Astrocyte of the cerebellum (primary cell): ENCODE measurements around the gene PHC2.

Experiments
- DNase-seq: peaks from one replicate; pipeline ENCODE4 v3.0.0-alpha.2; 2011; ENCODE audit warnings: low read depth
- H3K4me3 ChIP-seq: 2 replicates; pipeline ENCODE4 v1.5.1; 2011; ENCODE audit warnings: mild to moderate bottlenecking, low read depth, low read length, moderate library complexity
- CTCF ChIP-seq: IDR thresholded peaks from 2 replicates; pipeline ENCODE4 v1.5.1; 2012; ENCODE audit warnings: low read length, low read depth, moderate library complexity, mild to moderate bottlenecking; ENCODE audit errors: missing control alignments
- in situ Hi-C: cut with HindIII; loops from 2 replicates; pipeline ENCODE4 v1.10.0; 2017; ENCODE audit warnings: low sequenced_read_pairs

Gene PHC2

GRCh38 chr1:33380811-33381210 lies 50.1 kb downstream of the PHC2 start:
- no peak for DNase-seq
- in situ Hi-C loops: loop anchor here (5.0 kb wide), 1 partner anchor 41 kb away; no protein-coding TSS in a partner anchor
- H3K4me3 ChIP-seq: no peak overlapping the region
- TF ChIP-seq CTCF: no peak

GRCh38 chr1:33379631-33380354 lies 51.1 kb downstream of the PHC2 start:
- TF ChIP-seq CTCF: no peak
- no peak overlapping the region for H3K4me3 ChIP-seq
- in situ Hi-C loops: loop anchor here (5.0 kb wide), 1 partner anchor 43 kb away; no protein-coding TSS in a partner anchor
- DNase-seq: no peak

GRCh38 chr1:33378976-33379375 lies 51.9 kb downstream of the PHC2 start:
- in situ Hi-C loops: no loop called here
- DNase-seq: no peak
- H3K4me3 ChIP-seq: no peak overlapping the region
- TF ChIP-seq CTCF: no peak

- no peak for DNase-seq
- no peak overlapping the region for H3K4me3 ChIP-seq
- in situ Hi-C loops: no loop called here
- TF ChIP-seq CTCF: no peak
Observed at GRCh38 chr1:33378524-33378923, 52.4 kb downstream of the PHC2 start.

GRCh38 chr1:33377756-33378155 lies 53.1 kb downstream of the PHC2 start:
- no peak overlapping the region for H3K4me3 ChIP-seq
- in situ Hi-C loops: no loop called here
- no peak for DNase-seq
- TF ChIP-seq CTCF: no peak

- TF ChIP-seq CTCF: no peak
- no peak for DNase-seq
- no peak overlapping the region for H3K4me3 ChIP-seq
- in situ Hi-C loops: no loop called here
Observed at GRCh38 chr1:33377013-33377412, 53.9 kb downstream of the PHC2 start.
